Activated T-helper 9 cell treated with anti-CD3 and anti-CD28 coated beads, Interleukin-2, amount 50 U/mL, for 16 hours (primary cell): Measurements from ENCODE around the gene YWHAB.
A peak's percentile ranks its signal among the peaks of the same experiment; 100 is the strongest.
"Not testable (repeated sequence)": the region's sequence is repeated elsewhere in the genome, so short reads cannot be mapped to it uniquely, and the experiment has no call there.

Experiments used
- DNase-seq: peaks from one replicate; pipeline ENCODE4 v3.0.0-alpha.2; 2020; ENCODE audit warnings: low read depth

Gene YWHAB

GRCh38 chr20:44866703-44867335 is 18.7 kb upstream of the YWHAB start:
- no peak for DNase-seq

GRCh38 chr20:44869471-44869870 is 16.0 kb upstream of the YWHAB start:
- no peak for DNase-seq

DNA sequence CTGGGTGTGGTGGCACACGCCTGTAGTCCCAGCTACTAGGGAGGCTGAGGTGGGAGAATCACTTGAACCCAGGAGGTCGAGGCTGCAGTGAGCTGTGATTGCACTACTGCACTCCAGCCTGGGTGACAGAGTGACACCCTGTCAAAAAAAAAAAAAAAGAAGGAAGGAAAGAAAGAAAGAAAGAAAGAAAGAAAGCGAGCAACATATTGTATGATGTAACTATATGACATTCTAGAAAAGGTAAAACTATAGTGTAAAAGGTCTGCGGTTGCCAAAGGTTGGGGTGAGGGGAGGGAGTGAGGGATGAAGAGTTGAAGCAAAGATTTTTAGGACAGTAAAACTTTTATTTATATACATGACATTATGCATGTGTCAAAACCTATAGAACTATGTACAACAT is 3.1 kb upstream of the YWHAB start:
- DNase-seq = not testable (repeated sequence)

DNA sequence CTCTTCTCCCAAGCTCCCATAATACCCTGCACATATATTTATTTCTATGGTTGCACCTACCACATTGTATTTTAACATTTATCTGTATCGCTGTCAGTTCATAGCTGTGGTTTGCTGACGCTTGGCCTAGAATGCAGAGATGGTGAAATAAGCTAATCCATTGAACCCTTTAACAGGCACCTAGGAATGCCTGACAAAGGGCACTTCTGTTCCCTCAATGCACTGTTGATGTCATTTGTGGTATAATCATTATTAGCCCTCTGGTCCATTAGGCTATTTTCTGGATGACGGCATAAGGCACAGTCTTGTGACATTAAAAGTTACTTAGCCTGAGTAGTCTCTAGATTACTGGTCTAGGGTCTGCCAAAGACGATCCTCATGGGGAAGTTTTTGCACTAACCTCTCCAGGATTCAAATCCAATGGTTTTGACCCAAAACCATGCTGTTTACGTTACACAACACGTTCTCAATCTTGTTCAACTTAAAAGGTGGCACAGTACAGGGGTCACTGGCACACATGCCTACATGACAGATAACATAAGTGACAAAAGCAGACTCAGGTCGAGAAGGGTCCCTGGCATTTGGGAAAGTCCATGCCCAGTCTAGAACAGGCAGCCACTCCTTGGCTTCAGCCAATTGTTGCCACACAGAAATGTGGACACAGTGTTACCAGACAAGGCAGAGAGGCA is 2.1 kb upstream of the YWHAB start:
- DNase-seq = no peak

DNA sequence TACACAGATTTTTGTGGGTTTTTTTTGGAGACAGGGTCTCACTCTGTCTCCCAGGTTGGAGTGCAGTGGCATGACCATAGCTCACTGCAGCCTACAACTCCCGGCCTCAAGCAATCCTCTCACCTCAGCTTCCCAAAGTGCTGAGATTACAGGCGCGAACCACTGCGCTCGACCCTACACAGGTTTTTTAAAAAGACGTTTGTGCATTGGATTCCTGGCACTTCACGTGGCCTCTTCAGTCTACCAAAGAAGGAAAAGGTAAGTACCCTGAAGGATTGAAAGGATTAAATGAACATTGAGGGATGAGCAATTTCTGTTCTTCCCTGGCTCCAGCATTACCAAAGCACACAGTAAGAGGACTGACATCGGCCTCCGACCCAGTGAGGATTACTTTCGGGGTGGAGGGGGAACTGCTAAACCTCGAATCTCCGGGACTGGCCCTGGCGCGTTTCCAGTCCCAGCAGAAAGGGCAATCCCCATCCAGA is 556 bp upstream of the YWHAB start:
- no peak for DNase-seq

DNA sequence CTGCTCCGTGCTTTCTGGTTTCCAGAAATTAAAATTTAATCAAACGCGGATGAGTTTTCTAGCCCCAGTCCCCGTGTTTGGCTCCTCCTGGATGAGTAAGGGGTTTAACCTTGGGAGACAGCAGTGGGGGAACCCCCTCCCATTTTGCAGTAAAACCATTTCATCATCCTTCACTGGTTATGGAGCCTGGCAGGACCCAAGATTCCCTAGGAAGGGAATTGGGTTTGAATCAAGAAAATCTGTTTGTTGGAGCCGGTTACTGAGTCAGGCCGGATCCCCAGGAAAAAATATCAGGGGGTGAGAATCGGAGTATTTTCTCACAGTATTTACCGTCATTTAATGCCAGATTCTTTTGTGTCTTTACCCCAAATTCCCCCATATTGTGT is 754 bp downstream of the YWHAB start:
- DNase-seq = no peak

- no peak for DNase-seq
Observed at GRCh38 chr20:44886828-44887227, 1.3 kb downstream of the YWHAB start.

GRCh38 chr20:44887466-44887865 is 2.0 kb downstream of the YWHAB start:
- DNase-seq = no peak

GRCh38 chr20:44888226-44889103 is 3.0 kb downstream of the YWHAB start:
- DNase-seq = no peak

DNA sequence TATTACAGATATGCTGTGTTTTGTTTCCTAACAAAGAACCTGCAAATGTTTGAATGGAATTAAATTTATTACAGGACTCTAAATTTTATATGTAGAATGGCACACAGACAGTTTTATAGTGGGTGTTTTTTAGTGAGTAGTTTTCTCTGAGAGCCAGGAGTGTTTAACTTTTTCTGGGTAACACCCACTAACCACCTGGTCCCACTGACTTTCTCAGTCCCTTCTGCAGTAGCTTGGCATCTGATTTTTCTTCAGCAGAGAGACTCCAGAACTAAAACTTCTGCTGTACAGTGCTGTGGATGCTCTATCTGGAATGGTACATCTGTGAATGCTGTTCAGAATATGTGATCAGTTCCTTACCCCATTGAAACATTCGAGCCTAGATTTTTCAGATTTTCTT is 6.3 kb downstream of the YWHAB start:
- DNase-seq = no peak

- DNase-seq = no peak
Observed at GRCh38 chr20:44894959-44895358, 9.5 kb downstream of the YWHAB start.

- DNase-seq = no peak
Observed at GRCh38 chr20:44896583-44896982, 11.1 kb downstream of the YWHAB start.

DNA sequence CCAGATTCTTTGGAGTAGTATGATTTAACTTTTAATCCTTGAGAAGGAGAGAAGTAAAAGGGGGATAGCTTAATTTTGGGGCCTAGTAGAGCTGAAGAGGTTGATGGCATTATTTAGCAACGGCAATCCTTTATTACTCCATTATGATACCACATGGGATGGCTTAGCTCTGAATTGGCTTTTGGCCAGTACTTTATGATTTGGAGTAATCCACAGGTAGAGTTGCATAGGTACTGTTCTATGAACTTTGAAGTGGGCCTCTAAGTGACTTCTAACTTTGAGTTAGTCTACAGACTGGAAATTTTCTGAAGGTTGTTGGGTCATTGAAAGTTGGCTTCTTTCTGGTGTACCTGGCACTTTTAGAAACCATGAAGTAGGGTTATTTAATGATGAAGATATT is 11.6 kb downstream of the YWHAB start:
- DNase-seq = no peak

GRCh38 chr20:44900231-44900854 is 14.8 kb downstream of the YWHAB start:
- no peak for DNase-seq

DNA sequence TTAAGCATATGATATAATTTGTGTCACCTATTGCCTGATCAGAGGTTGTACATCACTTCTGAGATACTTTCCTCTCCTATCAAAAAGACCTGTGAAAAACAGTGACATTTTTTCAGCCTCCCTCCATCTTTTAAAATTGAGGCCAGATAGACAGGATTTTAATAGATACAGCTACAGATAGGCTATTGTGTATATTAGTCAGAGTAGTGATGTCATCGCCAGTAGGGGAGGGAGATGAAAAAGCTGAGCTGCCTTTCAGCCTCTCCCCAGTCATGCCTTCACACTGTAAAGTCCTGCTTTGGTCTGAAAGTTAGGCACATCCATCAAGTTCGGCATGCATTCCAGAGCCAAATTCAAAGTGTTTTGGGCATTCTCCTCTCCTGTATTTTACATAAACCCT is 16.5 kb downstream of the YWHAB start:
- no peak for DNase-seq

- DNase-seq = no peak
Observed at GRCh38 chr20:44904377-44904776, 18.9 kb downstream of the YWHAB start.

GRCh38 chr20:44908987-44909871 is 23.7 kb downstream of the YWHAB start:
- no peak for DNase-seq

- DNase-seq = peak; percentile 68
Observed at GRCh38 chr20:44909872-44910689, 24.6 kb downstream of the YWHAB start, which contains the start of gene PABPC1L. PABPC1L (plus strand) TSS chr20:44910060; CDS start chr20:44910144, 84 bp downstream.

DNA sequence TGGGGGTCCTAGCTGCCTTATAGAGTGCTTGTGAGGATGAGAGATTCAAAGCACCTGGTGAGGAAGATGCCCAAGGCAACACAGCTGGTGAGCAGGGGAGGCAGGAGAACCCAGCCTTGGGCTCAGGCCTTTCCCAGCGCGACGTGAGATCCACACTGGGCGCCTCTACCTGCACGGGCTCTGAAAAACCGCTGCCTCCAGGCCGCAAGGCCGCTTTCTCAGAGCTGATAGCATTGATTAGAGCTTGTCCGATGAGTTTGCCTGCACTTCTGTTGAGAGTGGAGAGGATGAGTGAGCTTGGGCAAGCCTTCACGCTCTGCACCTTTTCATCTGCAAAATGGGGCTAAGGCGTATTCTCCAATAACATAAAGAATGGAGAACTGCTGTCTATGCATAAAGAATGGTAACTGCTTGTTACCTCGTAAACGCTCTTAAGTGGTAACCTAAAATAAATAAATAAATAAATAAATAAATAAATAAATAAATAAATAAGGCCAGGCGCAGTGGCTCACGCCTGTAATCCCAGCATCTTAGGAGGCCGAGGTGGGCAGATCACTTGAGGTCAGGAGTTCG is 25.3 kb downstream of the YWHAB start:
- DNase-seq = no peak
